ENCODE measurements around the gene WNT7A.

GRCh38 chr3:13833506-13834257 lies 46.2 kb downstream of the WNT7A start:
- no peak for TF ChIP-seq EZH2 (IDR thresholded peaks at IDR 0.05; ENCODE audit: insufficient read depth, poor library complexity, severe bottlenecking)
- no peak for TF ChIP-seq EZH2phosphoT487 (IDR thresholded peaks at IDR 0.05; ENCODE audit: insufficient read depth, low read depth)
